Neural cell (in vitro differentiated cells): Measurements from ENCODE around the gene JMJD8.

Source experiments
- EZH2 ChIP-seq: fragments of 200-600, 300-800 bp; shearing (Covaris generic), sonication (generic); IDR thresholded peaks from 2 replicates; pipeline ENCODE4 v1.6.1; 2014; ENCODE audit warnings: antibody characterized with exemption, low read length, borderline replicate concordance, mild to moderate bottlenecking; ENCODE audit not compliant: insufficient read depth, poor library complexity, severe bottlenecking
- POLR2AphosphoS5 ChIP-seq: IDR thresholded peaks from 2 replicates; pipeline ENCODE4 v1.6.1; 2012
- TF ChIP-seq, protein P1 (sequence below): fragments of 450-650 bp; IDR thresholded peaks from 2 replicates; pipeline ENCODE4 v1.5.1; 2014; ENCODE audit warnings: antibody characterized with exemption, mild to moderate bottlenecking, moderate library complexity; ENCODE audit not compliant: poor library complexity, severe bottlenecking

DNA sequence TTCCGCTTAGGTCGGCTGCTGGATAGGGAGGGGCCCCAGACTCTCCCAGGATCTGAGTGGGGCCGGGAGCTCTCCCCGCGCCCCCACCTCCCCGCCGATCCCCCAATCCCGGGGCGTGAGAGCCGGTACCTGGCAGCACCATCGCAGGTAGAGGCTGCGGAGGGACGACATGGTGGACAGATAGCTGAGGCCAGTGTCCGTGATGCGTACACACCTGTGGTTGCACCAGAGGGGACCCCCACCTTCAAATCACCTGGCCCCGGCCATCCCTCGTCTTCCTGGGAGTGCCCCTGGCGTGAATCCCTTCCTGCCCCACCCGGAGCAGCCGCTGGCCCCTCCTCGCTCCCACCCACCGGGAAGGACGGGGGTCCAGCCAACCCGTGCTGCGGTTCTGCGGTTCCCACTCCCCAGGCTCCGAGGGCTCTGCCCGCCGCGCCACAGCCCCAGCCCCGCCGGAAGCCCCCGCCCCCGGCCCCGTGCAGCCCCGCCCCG is 10.8 kb upstream of the JMJD8 start:
- TF ChIP-seq POLR2AphosphoS5 (no peak), EZH2 (no peak)
- TF ChIP-seq, protein P1, sequence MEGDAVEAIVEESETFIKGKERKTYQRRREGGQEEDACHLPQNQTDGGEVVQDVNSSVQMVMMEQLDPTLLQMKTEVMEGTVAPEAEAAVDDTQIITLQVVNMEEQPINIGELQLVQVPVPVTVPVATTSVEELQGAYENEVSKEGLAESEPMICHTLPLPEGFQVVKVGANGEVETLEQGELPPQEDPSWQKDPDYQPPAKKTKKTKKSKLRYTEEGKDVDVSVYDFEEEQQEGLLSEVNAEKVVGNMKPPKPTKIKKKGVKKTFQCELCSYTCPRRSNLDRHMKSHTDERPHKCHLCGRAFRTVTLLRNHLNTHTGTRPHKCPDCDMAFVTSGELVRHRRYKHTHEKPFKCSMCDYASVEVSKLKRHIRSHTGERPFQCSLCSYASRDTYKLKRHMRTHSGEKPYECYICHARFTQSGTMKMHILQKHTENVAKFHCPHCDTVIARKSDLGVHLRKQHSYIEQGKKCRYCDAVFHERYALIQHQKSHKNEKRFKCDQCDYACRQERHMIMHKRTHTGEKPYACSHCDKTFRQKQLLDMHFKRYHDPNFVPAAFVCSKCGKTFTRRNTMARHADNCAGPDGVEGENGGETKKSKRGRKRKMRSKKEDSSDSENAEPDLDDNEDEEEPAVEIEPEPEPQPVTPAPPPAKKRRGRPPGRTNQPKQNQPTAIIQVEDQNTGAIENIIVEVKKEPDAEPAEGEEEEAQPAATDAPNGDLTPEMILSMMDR: no peak
